Measurements from ENCODE around the gene GLG1. TPM values are rescaled to one million over a fixed set of nuclear protein-coding genes. Genes with fewer than 3 reads are reported as not detected.

Gene GLG1
- total RNA-seq, 3 donors from 2014 or later = 45.1 to 52.4 (median 45.4) TPM

DNA sequence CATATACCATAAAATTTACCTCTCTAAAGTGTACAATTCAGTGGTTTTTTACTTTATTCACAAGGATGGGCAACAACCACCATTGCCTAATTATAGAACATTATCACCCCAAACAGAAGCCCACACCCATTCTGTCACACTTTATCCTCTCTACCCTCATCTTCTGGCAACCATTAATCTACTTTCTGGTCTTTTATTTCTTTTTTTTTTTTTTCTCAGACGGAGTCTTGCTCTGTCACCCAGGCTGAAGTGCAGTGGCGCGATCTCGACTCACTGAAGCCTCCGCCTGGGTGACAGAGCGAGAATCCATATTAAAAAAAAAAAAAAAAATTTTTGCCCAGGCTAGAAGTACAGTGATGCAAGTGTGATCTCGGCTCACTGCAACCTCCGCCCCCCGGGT lies 95.0 kb downstream of the GLG1 start:
- Mint-ChIP-seq H3K9me3 (no peaks in the 10 kb centered on the region), H3K4me1 (ENCODE audit: low read depth) (peaks cover 61% of the 10 kb centered on the region), H3K36me3 (ENCODE audit: insufficient read depth) (peaks cover 16% of the 10 kb centered on the region), H3K4me3 (no peak overlapping the region), H3K27me3 (ENCODE audit: low read depth) (no peaks in the 10 kb centered on the region)
- DNase-seq (no peak), ATAC-seq (no peak)

DNA sequence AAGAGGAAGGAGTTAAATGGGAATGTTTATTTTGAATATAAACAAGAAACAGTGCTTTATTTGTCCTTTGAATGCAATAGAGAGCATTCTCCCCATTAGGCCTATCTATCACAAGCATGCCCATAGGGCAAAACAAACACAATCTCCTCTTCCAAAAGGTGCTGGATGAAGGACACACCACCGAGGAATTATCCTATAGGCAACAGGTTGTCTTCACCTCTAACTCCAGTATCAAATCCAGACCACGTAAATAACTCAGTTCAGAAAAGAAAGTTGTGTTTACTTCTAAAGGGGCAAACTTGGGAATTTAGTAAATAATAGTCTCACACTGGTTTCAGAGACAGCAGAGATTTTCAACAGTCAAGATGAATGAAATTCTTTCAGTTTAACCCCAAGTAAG lies 101.9 kb downstream of the GLG1 start:
- DNase-seq (no peak), ATAC-seq (no peak)
- peaks cover 26% of the 10 kb centered on the region for H3K36me3 Mint-ChIP-seq (ENCODE audit: insufficient read depth)
- H3K9me3 Mint-ChIP-seq = no peaks in the 10 kb centered on the region
- H3K27me3 Mint-ChIP-seq (ENCODE audit: low read depth) = no peaks in the 10 kb centered on the region
- H3K4me3 Mint-ChIP-seq = no peak overlapping the region
- H3K4me1 Mint-ChIP-seq (ENCODE audit: low read depth) = peaks cover 22% of the 10 kb centered on the region

DNA sequence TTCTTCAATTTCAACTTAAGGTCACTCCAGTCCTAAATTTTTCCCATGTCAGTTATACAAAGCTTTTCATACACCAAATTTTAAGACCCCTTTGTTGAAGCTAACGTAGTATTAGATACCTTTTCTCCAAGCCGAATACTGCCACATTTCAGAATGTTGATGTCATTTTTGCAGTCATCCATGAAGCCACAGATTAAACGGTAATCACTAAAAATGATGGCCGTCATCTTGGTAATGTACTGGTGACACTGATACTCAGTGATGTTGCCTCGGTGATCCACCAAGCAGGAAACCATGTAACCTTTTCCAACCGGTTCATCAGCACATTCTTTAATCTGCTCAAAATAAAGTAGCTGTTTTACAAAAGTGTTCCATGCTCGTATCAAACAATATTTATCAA lies 103.5 kb downstream of the GLG1 start:
- no peak for ATAC-seq
- H3K4me1 Mint-ChIP-seq (ENCODE audit: low read depth) = peaks cover 18% of the 10 kb centered on the region
- H3K4me3 Mint-ChIP-seq = no peak overlapping the region
- no peaks in the 10 kb centered on the region for H3K27me3 Mint-ChIP-seq (ENCODE audit: low read depth)
- no peak for DNase-seq
- H3K36me3 Mint-ChIP-seq (ENCODE audit: insufficient read depth) = peaks cover 23% of the 10 kb centered on the region
- no peaks in the 10 kb centered on the region for H3K9me3 Mint-ChIP-seq

DNA sequence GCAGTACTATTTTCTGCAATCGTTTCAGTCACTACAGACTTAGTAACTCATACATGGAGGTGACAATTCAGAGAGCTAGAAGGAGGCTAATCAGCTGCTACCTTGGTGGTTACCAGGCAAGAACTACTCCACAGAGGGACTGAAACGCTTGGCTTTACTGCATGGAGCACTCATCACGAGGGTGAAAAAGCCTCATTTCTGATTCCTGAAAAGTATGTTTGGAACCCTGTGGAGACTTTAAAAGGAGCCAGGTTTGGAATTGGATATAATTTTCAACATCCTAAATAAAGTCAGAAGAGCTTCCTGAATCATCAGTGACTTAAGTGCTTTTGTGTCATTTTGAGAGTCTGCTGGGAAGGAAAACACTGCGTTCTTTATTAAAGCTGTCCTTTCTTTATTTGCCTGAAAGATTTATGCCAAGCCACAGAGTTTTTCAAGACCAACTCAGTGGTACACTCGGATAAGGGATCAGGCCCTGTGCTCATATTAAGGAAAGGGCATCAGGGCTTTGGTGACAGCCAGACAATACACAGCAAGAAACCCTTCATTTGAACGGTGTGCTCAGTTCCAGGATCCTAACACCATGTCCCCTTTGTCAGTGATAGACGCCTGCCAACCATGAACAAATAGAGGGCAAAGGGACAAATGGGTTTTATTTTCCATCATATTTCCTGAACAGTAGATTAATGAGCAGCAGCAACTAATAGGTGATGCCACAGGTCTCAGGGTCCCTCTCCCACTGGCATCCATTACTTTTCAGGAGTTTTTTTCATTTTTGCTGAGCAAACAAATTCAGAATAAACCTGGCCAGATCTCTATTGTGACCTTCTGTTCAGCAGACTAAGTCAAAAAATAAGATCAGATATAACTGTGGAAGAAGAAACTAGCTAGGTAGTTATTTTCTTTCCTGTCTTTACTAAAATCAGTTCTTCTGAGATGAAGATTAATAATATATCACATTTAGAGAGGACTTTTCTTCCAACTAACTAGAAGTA lies 105.1 kb downstream of the GLG1 start:
- no peaks in the 10 kb centered on the region for H3K27me3 Mint-ChIP-seq (ENCODE audit: low read depth)
- no peaks in the 10 kb centered on the region for H3K9me3 Mint-ChIP-seq
- DNase-seq (no peak), ATAC-seq (no peak)
- H3K4me3 Mint-ChIP-seq = no peak overlapping the region
- H3K36me3 Mint-ChIP-seq (ENCODE audit: insufficient read depth) = peaks cover 15% of the 10 kb centered on the region
- peaks cover 9% of the 10 kb centered on the region for H3K4me1 Mint-ChIP-seq (ENCODE audit: low read depth)

DNA sequence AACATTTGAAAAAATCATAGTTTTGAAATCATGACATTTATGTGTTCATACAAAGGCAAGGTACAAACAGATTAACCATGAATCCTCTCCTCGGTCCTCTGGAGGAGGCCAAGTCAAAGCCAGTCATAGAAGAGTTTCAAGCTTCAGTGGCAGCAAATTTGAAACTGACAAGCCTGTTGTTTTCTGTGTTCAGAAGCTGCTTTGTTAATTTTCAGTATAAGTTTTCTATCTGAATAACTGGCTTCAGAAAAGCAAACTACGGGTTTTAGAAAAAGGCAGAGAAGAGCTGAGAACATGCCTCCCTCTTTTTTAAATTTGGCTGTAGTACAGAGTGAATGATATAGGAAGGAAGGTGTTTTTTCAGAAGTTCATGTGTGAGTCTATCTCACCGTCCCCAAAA lies 106.0 kb downstream of the GLG1 start:
- Mint-ChIP-seq H3K27me3 (ENCODE audit: low read depth) (no peaks in the 10 kb centered on the region), H3K4me3 (no peak overlapping the region), H3K36me3 (ENCODE audit: insufficient read depth) (peaks cover 15% of the 10 kb centered on the region), H3K9me3 (no peaks in the 10 kb centered on the region), H3K4me1 (ENCODE audit: low read depth) (peaks cover 7% of the 10 kb centered on the region)
- ATAC-seq = no peak
- DNase-seq = no peak

DNA sequence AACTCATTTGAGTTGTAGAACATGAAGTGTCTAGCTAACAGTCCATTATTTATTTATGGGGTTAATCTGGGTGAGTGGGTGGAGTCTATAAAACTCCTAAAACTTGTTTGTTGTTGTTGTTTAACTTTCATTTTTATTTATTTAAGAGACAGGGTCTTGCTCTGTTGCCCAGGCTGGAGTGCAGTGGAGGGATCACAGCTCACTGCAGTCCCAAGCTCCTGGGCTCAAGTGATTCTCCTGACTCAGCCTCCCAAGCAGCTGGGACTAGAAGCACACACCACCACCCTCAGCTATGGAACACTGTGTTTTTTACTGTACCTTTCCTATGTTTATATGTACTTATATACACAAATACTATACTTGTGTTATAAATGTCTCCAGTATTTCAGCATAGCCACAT lies 107.8 kb downstream of the GLG1 start:
- Mint-ChIP-seq H3K27me3 (ENCODE audit: low read depth) (no peaks in the 10 kb centered on the region), H3K4me1 (ENCODE audit: low read depth) (peaks cover 4% of the 10 kb centered on the region), H3K4me3 (no peak overlapping the region), H3K9me3 (no peaks in the 10 kb centered on the region), H3K36me3 (ENCODE audit: insufficient read depth) (peaks cover 17% of the 10 kb centered on the region)
- ATAC-seq = no peak
- DNase-seq = no peak

DNA sequence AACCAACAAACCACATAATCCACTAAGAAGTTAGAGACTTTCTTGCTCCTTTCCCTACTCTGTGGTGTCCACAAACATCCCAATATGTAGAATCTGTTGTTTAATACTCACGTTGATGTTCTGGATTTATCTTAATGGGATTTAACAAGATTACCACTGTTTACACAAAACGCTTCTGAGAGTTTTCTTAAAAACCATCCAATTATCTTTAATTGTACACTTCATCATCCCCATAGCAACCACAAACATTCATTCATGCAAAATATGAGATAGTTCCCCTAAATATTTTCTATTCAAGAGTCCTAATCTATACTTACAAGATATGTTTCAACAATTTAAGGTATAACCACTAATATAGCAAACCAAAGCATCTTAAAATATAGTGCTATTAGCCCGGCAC lies 109.2 kb downstream of the GLG1 start:
- H3K9me3 Mint-ChIP-seq = no peaks in the 10 kb centered on the region

DNA sequence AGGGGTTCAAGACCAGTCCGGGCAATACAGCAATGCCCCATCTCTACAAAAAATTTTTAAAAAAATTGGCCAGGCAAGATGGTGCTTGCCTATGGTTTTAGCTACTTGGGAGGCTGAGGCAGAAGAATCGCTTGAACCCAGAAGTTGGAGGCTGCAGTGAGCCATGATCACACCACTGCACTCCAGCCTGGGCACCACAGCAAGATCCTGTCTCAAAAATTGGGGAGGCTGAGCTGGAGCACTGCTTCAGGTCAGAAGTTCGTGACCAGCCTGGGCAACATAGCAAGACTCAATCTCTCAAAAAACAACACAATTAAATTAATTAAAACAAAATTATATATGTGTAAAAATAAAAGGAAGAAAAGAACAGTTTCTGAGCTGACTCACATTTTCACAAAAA lies 110.9 kb downstream of the GLG1 start:
- ATAC-seq (no peak), DNase-seq (no peak)
- peaks cover 12% of the 10 kb centered on the region for H3K36me3 Mint-ChIP-seq (ENCODE audit: insufficient read depth)
- H3K4me3 Mint-ChIP-seq = no peak overlapping the region
- H3K27me3 Mint-ChIP-seq (ENCODE audit: low read depth) = no peaks in the 10 kb centered on the region
- H3K4me1 Mint-ChIP-seq (ENCODE audit: low read depth) = no peaks in the 10 kb centered on the region
- H3K9me3 Mint-ChIP-seq = no peaks in the 10 kb centered on the region

More for the DNA sequence above, 109.2 kb downstream of the GLG1 start:
- Mint-ChIP-seq H3K4me1 (ENCODE audit: low read depth) (peaks cover 4% of the 10 kb centered on the region), H3K27me3 (ENCODE audit: low read depth) (no peaks in the 10 kb centered on the region), H3K4me3 (no peak overlapping the region), H3K36me3 (ENCODE audit: insufficient read depth) (peaks cover 11% of the 10 kb centered on the region)
- DNase-seq (no peak), ATAC-seq (no peak)

DNA sequence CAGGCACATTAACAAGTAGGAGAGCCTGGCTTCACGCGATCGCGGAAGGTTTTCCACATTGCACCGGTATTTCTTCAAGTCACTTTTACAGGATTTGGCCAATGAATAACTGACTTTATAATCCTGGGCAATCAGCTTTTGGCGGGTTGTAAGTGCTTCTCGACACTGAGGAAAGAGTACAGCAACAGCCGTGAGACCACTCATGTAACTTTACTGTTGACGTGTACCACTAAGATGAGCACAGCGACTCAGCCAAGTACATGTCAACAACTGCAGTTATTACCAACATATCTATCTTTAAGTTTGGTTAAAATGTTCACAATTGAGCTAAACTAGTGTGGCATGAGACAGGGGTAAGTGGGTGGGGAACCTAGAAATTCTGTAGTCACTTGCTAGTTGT lies 113.9 kb downstream of the GLG1 start:
- peaks cover 25% of the 10 kb centered on the region for H3K36me3 Mint-ChIP-seq (ENCODE audit: insufficient read depth)
- no peak for DNase-seq

DNA sequence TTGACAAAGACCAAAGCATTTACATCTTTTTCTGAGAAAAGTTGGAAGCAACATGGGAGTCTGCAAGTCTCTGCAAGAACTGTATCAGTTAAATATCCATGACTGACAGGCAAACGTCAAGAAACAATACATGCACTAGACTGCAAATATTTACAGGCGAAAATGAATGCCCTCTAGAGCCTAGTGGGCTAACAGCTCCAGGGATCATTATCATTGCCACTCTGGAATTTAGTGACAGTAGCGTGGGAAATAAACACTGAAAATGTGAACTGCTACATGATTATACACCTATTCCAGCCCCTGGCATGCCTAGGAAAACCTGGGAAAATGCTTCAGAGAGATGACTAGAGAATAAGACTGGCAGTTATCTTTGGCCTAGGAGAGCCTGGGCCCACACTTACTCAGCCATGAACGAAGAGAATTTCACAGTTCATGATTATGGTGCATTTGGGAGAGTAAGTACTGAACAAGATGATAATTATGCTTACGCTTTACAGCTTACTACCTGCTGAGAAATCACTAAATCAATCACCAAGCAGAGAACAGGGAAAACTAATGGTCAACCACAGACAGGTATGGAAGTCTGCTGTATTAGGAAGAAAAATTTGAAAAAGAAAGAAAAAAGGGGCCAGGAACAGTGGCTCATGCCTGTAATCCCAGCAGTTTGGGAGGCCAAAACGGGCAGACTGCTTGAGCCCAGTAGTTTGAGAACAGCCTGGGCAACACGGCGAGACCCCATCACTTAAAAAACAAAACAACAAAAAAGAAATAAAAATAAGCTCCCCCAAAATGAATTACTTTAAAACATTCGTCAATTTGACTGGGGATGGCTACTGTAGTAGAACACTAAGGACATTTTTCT lies 119.0 kb downstream of the GLG1 start:
- peaks cover 11% of the 10 kb centered on the region for H3K4me1 Mint-ChIP-seq (ENCODE audit: low read depth)
- ATAC-seq (no peak), DNase-seq (no peak)
- no peaks in the 10 kb centered on the region for H3K9me3 Mint-ChIP-seq
- no peaks in the 10 kb centered on the region for H3K27me3 Mint-ChIP-seq (ENCODE audit: low read depth)
- peaks cover 24% of the 10 kb centered on the region for H3K36me3 Mint-ChIP-seq (ENCODE audit: insufficient read depth)
- H3K4me3 Mint-ChIP-seq = no peak overlapping the region

More for the DNA sequence above, 113.9 kb downstream of the GLG1 start:
- Mint-ChIP-seq H3K9me3 (no peaks in the 10 kb centered on the region), H3K4me3 (no peak overlapping the region), H3K27me3 (ENCODE audit: low read depth) (no peaks in the 10 kb centered on the region), H3K4me1 (ENCODE audit: low read depth) (no peaks in the 10 kb centered on the region)
- no peak for ATAC-seq

DNA sequence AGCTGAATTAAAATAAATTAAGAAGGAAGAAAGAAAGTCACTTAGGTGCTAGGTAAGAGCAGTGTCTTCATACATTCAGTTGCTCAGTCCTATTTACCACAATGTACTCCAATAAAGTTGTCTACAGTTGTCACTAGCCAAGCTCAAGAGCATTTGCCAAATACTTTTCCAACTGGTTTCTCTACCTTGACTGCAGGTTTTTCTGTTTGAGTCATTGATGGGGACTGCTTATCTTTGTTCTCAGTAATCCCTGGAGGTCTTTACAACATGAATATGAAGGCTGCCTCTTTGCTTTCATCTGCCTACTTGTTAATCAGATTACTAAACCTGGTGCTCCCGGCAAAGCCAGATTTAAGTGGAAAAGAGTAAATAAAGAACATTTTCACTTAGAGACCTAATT lies 121.0 kb downstream of the GLG1 start:
- no peaks in the 10 kb centered on the region for H3K9me3 Mint-ChIP-seq
- H3K4me1 Mint-ChIP-seq (ENCODE audit: low read depth) = peaks cover 11% of the 10 kb centered on the region
- no peak overlapping the region for H3K4me3 Mint-ChIP-seq
- H3K27me3 Mint-ChIP-seq (ENCODE audit: low read depth) = no peaks in the 10 kb centered on the region
- peaks cover 28% of the 10 kb centered on the region for H3K36me3 Mint-ChIP-seq (ENCODE audit: insufficient read depth)
- DNase-seq (no peak), ATAC-seq (no peak)

DNA sequence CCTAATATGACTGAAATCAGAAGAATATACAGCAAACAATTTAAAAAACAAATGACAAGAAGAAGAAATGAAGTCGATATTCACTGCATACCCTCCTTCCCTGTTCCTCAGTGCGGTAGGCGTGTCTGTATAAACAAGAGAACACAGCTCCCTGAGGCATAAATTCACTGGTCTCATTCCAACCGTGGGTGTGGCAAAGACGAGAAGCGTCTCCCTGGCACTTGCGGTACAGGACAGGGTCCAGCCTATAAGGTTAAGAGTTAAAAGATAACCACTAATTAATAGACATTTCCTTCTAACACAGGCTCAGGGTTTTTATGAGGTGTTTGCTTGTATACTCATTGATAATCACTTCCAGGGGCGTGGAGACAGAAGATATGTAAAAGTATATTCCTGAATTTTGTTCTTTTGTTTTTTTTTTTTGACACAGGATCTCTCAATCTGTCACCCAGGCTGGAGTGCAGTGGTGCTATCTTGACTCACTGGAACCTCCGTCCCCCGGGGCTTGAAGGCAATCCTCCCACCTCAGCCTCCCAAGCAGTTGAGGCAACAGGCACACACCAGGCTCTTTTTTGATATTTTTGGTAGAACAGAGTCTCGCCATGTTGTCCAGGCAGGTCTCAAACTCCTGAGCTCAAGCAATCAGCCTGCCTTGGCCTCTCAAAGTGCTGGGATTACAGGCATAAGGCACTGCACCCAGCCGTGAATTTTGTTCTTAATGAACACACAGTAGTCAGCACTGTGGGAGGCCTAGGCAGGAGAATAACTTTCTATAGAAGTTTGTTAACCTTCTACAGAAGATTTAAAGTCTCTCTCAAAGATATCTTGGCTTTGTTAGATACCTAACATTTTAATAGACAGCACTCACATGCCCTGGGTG lies 126.5 kb downstream of the GLG1 start:
- H3K4me3 Mint-ChIP-seq = no peak overlapping the region
- DNase-seq (no peak), ATAC-seq (no peak)
- H3K4me1 Mint-ChIP-seq (ENCODE audit: low read depth) = peaks cover 7% of the 10 kb centered on the region
- peaks cover 41% of the 10 kb centered on the region for H3K36me3 Mint-ChIP-seq (ENCODE audit: insufficient read depth)
- H3K9me3 Mint-ChIP-seq = no peaks in the 10 kb centered on the region
- H3K27me3 Mint-ChIP-seq (ENCODE audit: low read depth) = no peaks in the 10 kb centered on the region

DNA sequence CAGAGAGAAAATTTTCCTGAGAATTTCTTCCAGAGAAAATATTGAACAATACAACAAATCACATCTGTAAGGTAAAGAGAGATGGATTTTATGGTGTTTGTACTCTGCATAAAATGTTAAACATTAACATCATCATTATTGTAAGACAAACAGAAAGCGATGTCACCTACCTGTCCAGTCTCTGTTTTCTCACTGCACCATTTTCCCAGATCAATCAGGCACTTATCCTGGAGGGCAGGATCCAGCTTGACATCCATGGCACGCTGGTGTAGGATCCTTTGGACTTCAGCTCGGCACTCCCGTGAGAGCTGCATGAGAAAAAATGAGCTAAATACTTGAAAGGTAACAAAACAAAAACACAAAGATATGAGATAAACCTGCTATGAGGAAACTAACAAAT lies 129.7 kb downstream of the GLG1 start:
- Mint-ChIP-seq H3K9me3 (no peaks in the 10 kb centered on the region), H3K36me3 (ENCODE audit: insufficient read depth) (peaks cover 39% of the 10 kb centered on the region), H3K4me3 (no peak overlapping the region), H3K27me3 (ENCODE audit: low read depth) (no peaks in the 10 kb centered on the region), H3K4me1 (ENCODE audit: low read depth) (no peaks in the 10 kb centered on the region)
- ATAC-seq (no peak), DNase-seq (no peak)

DNA sequence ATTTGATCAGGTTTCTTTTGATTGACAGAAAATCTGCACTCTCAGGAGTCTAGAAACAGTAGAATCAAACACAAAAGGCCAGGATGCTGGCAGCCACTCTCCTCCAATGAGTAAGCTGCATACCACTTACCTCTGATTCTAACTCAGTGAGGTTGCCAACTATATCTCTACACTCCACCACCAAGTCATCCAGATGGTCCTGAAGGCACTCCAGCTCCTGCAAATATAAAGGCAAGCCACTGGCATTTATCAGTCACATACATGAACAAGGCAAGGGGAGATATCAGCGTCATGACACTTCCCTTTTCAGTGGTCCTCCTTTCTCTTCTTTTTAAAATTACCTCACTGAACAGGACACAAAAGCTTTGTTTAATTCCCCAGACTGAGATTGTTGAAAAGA lies 132.5 kb downstream of the GLG1 start:
- ATAC-seq (no peak), DNase-seq (no peak)
- Mint-ChIP-seq H3K4me1 (ENCODE audit: low read depth) (no peaks in the 10 kb centered on the region), H3K27me3 (ENCODE audit: low read depth) (no peaks in the 10 kb centered on the region), H3K36me3 (ENCODE audit: insufficient read depth) (peaks cover 43% of the 10 kb centered on the region), H3K9me3 (no peaks in the 10 kb centered on the region), H3K4me3 (no peak overlapping the region)
